Measurements from ENCODE around the gene PILRB.
A peak's percentile ranks its signal among the peaks of the same experiment; 100 is the strongest.
"Not testable (repeated sequence)": the region's sequence is repeated elsewhere in the genome, so short reads cannot be mapped to it uniquely, and the experiment has no call there.

The PILRB gene

GRCh38 chr7:100358027-100358856, at the start of gene PILRB:
TSS of gene PILRB (plus strand) at chr7:100358117. CDS start at chr7:100358303, 186 bp downstream.
- DNase-seq = no peak

- not testable (repeated sequence) for DNase-seq
Measured at GRCh38 chr7:100318329-100318728, 39.6 kb upstream of the PILRB start.

GRCh38 chr7:100321648-100322047, 36.3 kb upstream of the PILRB start:
- DNase-seq = not testable (repeated sequence)

- not testable (repeated sequence) for DNase-seq
Measured at GRCh38 chr7:100324194-100324593, 33.7 kb upstream of the PILRB start.

- DNase-seq = not testable (repeated sequence)
Measured at GRCh38 chr7:100325671-100326070, 32.2 kb upstream of the PILRB start.

GRCh38 chr7:100326914-100327313, 31.0 kb upstream of the PILRB start:
- DNase-seq = not testable (repeated sequence)

- peak; percentile 93 for DNase-seq
Measured at GRCh38 chr7:100335566-100336466, 22.1 kb upstream of the PILRB start.

GRCh38 chr7:100338083-100338696, 19.7 kb upstream of the PILRB start:
- DNase-seq = not testable (repeated sequence)

- not testable (repeated sequence) for DNase-seq
Measured at GRCh38 chr7:100341286-100341685, 16.6 kb upstream of the PILRB start.

- no peak for DNase-seq
Measured at GRCh38 chr7:100342765-100343164, 15.2 kb upstream of the PILRB start.

- DNase-seq = not testable (repeated sequence)
Measured at GRCh38 chr7:100344124-100344559, 13.8 kb upstream of the PILRB start.

GRCh38 chr7:100344560-100345287, 13.2 kb upstream of the PILRB start:
- DNase-seq = peak; percentile 93

- peak; percentile 76 for DNase-seq
Measured at GRCh38 chr7:100345288-100345672, 12.6 kb upstream of the PILRB start.

- no peak for DNase-seq
Measured at GRCh38 chr7:100346921-100347320, 11.0 kb upstream of the PILRB start.

GRCh38 chr7:100348805-100349204, 9.1 kb upstream of the PILRB start:
- no peak for DNase-seq

GRCh38 chr7:100349757-100350156, 8.2 kb upstream of the PILRB start:
- no peak for DNase-seq

GRCh38 chr7:100351657-100352058, 6.3 kb upstream of the PILRB start:
- no peak for DNase-seq

- DNase-seq = not testable (repeated sequence)
Measured at GRCh38 chr7:100352230-100352781, 5.6 kb upstream of the PILRB start.

- DNase-seq = no peak
Measured at GRCh38 chr7:100352984-100353684, 4.8 kb upstream of the PILRB start.

GRCh38 chr7:100353685-100354330, 4.1 kb upstream of the PILRB start:
- DNase-seq = peak; percentile 42

All from CD4-positive, alpha-beta T cell treated with Interferon gamma for 1 hour (primary cell).